A549 (cell line): ENCODE data around the gene TOM1L2. TPM values are rescaled to one million over a fixed set of nuclear protein-coding genes. Genes with fewer than 3 reads are reported as not detected.

Experiments
- ATAC-seq, 2 experiments: fragments of 200-7000 bp in 1 of 2; fragments of >200 bp in 1 of 2; cut with Nextera tagmentation in 1 of 2; cut with Tn5 transposase in 1 of 2; 3 replicates each; pipeline versions ENCODE4 v1.8.0 to v1.9.1; 2018 to 2020; ENCODE audit warnings: mild to moderate bottlenecking in 1 of 2, moderate library complexity in 1 of 2
- CTCF ChIA-PET: fragments of 300-600 bp; sonication (Branson Sonifier 250); formaldehyde crosslinking; extraction: SDS; loops from one replicate; lab custom pipeline; 2021; ENCODE audit warnings: antibody characterized with exemption, inconsistent platforms; lab: Yijun Ruan, JAX
- POLR2A ChIA-PET: fragments of 350-600 bp; formaldehyde crosslinking; extraction: SDS; loops from one replicate; lab custom pipeline; 2021; ENCODE audit warnings: antibody characterized with exemption, inconsistent platforms; lab: Yijun Ruan, JAX
- DNase-seq, 2 experiments: peaks; one replicate each; pipeline versions ENCODE4 v3.0.0 to v3.0.0-alpha.2; 2011 to 2016; ENCODE audit warnings: low read depth in 1 of 2, low spot score in 1 of 2
- FAIRE-seq: peaks from 2 replicates; lab custom pipeline; 2011; peaks lifted over from hg19 to GRCh38; lab: Jason Lieb, UNC
- H3K27ac ChIP-seq, 2 experiments: fragments of >200 bp; sonication (Bioruptor Twin); formaldehyde crosslinking; 3 replicates each; pipeline ENCODE4 v1.5.1; 2016 to 2017
- H3K4me1 ChIP-seq: fragments of >200 bp; sonication (Bioruptor Twin); formaldehyde crosslinking; 3 replicates; pipeline ENCODE4 v1.6.1; 2016
- H3K4me2 ChIP-seq: fragments of >200 bp; sonication (Bioruptor Twin); formaldehyde crosslinking; 3 replicates; pipeline ENCODE4 v1.6.1; 2016
- H3K4me3 ChIP-seq: fragments of >200 bp; sonication (Bioruptor Twin); formaldehyde crosslinking; 3 replicates; pipeline ENCODE4 v1.5.1; 2016
- H3K9me3 ChIP-seq: fragments of >200 bp; sonication (Bioruptor Twin); formaldehyde crosslinking; 3 replicates; pipeline ENCODE4 v1.6.1; 2016
- FOSL2 ChIP-seq, 2 experiments: fragments of 450-650 bp in 1 of 2; fragments of >200 bp in 1 of 2; sonication (Bioruptor Twin) in 1 of 2; formaldehyde crosslinking; IDR thresholded peaks; 2 replicates each; pipeline versions ENCODE4 v1.5.0 to v1.6.1; 2016 to 2020; ENCODE audit warnings: mild to moderate bottlenecking in 1 of 2, moderate library complexity in 1 of 2
- FOXS1 ChIP-seq: fragments of 250-450 bp; sonication (Bioruptor Pico); IDR thresholded peaks from 2 replicates; pipeline ENCODE4 v1.5.0; 2020; ENCODE audit warnings: mild to moderate bottlenecking, moderate library complexity
- HEYL ChIP-seq: fragments of 250-450 bp; sonication (Bioruptor Pico); IDR thresholded peaks from 2 replicates; pipeline ENCODE4 v1.8.0; 2021; ENCODE audit warnings: mild to moderate bottlenecking, moderate library complexity
- HOXA7 ChIP-seq: fragments of 250-450 bp; sonication (Bioruptor Pico); IDR thresholded peaks from 2 replicates; pipeline ENCODE4 v1.5.0; 2020; ENCODE audit warnings: mild to moderate bottlenecking, moderate library complexity
- HOXB13 ChIP-seq: fragments of 250-450 bp; sonication (Bioruptor Pico); IDR thresholded peaks from 2 replicates; pipeline ENCODE4 v1.5.0; 2020; ENCODE audit warnings: low read depth, mild to moderate bottlenecking, moderate library complexity
- MAFK ChIP-seq: fragments of 450-650 bp; IDR thresholded peaks from 2 replicates; pipeline ENCODE4 v1.6.1; 2014; ENCODE audit not compliant: partially characterized antibody
- PBX3 ChIP-seq: IDR thresholded peaks from 2 replicates; pipeline ENCODE4 v1.6.1; 2012
- PHF8 ChIP-seq: fragments of 200-600 bp; sonication (generic); IDR thresholded peaks from 2 replicates; pipeline ENCODE4 v1.6.1; 2016; ENCODE audit warnings: low read depth, mild to moderate bottlenecking, antibody characterized with exemption, moderate library complexity, borderline replicate concordance
- TFCP2L1 ChIP-seq: fragments of 250-450 bp; sonication (Bioruptor Pico); IDR thresholded peaks from 2 replicates; pipeline ENCODE4 v1.5.0; 2021; ENCODE audit warnings: mild to moderate bottlenecking
- ZFP36 ChIP-seq: fragments of 450-650 bp; IDR thresholded peaks from 2 replicates; pipeline ENCODE4 v1.6.1; 2014; ENCODE audit warnings: borderline replicate concordance; ENCODE audit not compliant: partially characterized antibody
- WGBS: methylation state at CpG from one replicate; pipeline ENCODE4 v1.1.6; 2017; ENCODE audit errors: missing lambda C conversion rate; 5-methylcytosine and 5-hydroxymethylcytosine counted together
- polyA plus RNA-seq, 4 experiments: library from polyadenylated mRNA; depleted of rRNA in 3 of 4; stranded (reverse); fragments of >200 nt; fragmentation: RNase III in 1 of 4; extraction: RNeasy Plus Mini Kit Qiagen cat#74134 plus additional on column Dnase treatment in 1 of 4; gene quantifications; 2 replicates in 3 of 4; 3 replicates in 1 of 4; pipeline ENCODE4 v1.2.3, GENCODE V29; 2011 to 2017
- TF ChIP-seq, protein P1 (sequence below): fragments of 150-350 bp; IDR thresholded peaks from 2 replicates; pipeline ENCODE4 v1.6.1; 2014; ENCODE audit warnings: low read depth, mild to moderate bottlenecking, low read length
- TF ChIP-seq, protein P2 (sequence below): IDR thresholded peaks from 2 replicates; pipeline ENCODE4 v1.6.1; 2012; ENCODE audit warnings: low read depth, borderline replicate concordance
- TF ChIP-seq, protein P3 (sequence below): fragments of 250-450 bp; sonication (Bioruptor Pico); IDR thresholded peaks from 2 replicates; pipeline ENCODE4 v1.5.0; 2020; ENCODE audit warnings: low read depth, mild to moderate bottlenecking, moderate library complexity

The TOM1L2 gene
- polyA plus RNA-seq, 2 of the 4 experiments (the other 2 are of a cell fraction) = 19.2 to 24.7 TPM

DNA sequence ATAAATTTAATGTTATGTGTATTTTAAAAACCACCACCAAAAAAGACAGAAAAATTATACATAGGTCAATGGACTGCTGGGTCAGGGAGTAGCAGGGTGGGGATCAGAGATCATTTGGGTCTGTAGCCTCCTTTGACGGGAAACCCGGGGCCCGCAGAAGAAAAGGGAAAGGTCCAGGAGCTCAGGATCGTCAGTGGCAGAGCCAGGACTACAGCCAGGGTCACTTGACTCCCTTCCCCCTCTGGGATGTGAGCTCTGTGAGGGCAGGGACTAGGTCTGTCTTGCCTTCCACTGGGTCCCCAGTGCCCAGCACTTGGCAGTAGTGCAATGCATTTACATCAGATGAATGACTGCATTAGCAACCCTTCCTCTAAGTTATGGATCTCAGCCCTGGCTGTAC lies 62.1 kb downstream of the TOM1L2 start:
- 75% methylated on average over 4 of the region's 4 CpGs for WGBS
- ChIA-PET POLR2A (no interaction called here), CTCF (interaction anchor here (0.9 to 2.2 kb wide), 8 partner anchors 9 to 123 kb away, joined by 3 to 13 read pairs (median 5); no protein-coding TSS in a partner anchor)
- TF ChIP-seq, protein P1, sequence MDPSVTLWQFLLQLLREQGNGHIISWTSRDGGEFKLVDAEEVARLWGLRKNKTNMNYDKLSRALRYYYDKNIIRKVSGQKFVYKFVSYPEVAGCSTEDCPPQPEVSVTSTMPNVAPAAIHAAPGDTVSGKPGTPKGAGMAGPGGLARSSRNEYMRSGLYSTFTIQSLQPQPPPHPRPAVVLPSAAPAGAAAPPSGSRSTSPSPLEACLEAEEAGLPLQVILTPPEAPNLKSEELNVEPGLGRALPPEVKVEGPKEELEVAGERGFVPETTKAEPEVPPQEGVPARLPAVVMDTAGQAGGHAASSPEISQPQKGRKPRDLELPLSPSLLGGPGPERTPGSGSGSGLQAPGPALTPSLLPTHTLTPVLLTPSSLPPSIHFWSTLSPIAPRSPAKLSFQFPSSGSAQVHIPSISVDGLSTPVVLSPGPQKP = no peak
- TF ChIP-seq TFCP2L1 (no peak), ZFP36 (no peak), PBX3 (no peak), HOXA7 (CRISPR knock-in tag) (no peak), HOXB13 (CRISPR knock-in tag) (no peak), HEYL (no peak)
- TF ChIP-seq, protein P2, sequence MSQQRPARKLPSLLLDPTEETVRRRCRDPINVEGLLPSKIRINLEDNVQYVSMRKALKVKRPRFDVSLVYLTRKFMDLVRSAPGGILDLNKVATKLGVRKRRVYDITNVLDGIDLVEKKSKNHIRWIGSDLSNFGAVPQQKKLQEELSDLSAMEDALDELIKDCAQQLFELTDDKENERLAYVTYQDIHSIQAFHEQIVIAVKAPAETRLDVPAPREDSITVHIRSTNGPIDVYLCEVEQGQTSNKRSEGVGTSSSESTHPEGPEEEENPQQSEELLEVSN = no peak
- Histone ChIP-seq H3K4me3 (no peak overlapping the region), H3K27ac (peak overlapping the region in 1 of 2 experiments; percentile 13; a peak in 1 of 6 replicates), H3K4me1 (peaks cover 21% of the 10 kb centered on the region), H3K4me2 (no peak overlapping the region), H3K9me3 (no peaks in the 10 kb centered on the region)
- ATAC-seq (no peak), DNase-seq (no peak), FAIRE-seq (no peak)

DNA sequence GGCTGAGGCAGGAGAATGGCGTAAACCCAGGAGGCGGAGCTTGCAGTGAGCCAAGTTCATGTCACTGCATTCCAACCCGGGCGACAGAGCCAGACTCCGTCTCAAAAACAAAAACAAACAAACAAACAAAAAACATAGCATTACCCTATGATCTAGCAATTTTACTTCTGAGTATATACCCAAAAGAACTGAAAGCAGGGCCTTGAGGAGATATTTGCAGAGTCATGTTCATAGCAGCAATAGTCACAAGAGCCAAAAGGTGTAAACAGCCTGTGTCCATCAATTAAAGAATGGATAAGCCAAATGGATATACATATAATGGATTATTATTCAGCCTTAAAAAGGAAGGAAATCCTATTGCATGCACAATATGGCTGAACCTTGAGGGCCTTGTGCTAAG lies 63.1 kb downstream of the TOM1L2 start:
- peak overlapping the region in 1 of 2 experiments; percentile 20; a peak in 1 of 6 replicates for H3K27ac ChIP-seq
- 95% methylated on average over 5 of the region's 5 CpGs for WGBS

DNA sequence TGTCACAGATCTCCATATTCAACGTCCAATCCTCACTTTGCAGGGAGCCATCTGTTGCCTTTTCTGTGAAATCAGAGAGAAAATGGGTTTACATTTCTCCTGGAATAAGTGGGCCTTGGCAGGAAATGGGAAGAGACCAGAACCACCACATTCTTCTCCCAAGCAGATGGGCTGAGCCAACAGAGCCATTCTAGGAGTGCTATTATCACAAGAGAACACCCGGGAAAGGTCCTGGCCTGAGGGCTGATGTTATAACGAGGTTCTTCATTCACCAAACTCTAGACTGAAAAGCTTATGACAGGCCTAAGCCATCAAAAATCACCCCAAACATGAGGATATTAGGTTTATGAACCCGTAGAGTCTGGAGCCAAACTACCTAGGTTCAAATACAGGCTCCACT lies 64.7 kb downstream of the TOM1L2 start:
- ATAC-seq = no peak
- no peaks in the 10 kb centered on the region for H3K9me3 ChIP-seq
- WGBS = 92% methylated on average over 4 of the region's 4 CpGs
- ChIA-PET POLR2A (interaction anchor here (1.1 kb wide), 1 partner anchor 28 kb away, joined by 3 read pairs; no protein-coding TSS in a partner anchor), CTCF (interaction anchor here (1.3 to 3.2 kb wide), 5 partner anchors 9 to 37 kb away, joined by 3 to 26 read pairs (median 7); no protein-coding TSS in a partner anchor)
- H3K4me1 ChIP-seq = peaks cover 9% of the 10 kb centered on the region
- no peak overlapping the region for H3K4me2 ChIP-seq
- TF ChIP-seq HOXB13 (CRISPR knock-in tag) (no peak), PHF8 (no peak), FOSL2 (IDR thresholded peaks at IDR 0.05) (no peak), FOSL2 (CRISPR knock-in tag; IDR thresholded peaks at IDR 0.05) (no peak)
- TF ChIP-seq, protein P3, sequence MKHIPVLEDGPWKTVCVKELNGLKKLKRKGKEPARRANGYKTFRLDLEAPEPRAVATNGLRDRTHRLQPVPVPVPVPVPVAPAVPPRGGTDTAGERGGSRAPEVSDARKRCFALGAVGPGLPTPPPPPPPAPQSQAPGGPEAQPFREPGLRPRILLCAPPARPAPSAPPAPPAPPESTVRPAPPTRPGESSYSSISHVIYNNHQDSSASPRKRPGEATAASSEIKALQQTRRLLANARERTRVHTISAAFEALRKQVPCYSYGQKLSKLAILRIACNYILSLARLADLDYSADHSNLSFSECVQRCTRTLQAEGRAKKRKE (CRISPR knock-in tag) = no peak
- TF ChIP-seq, protein P2 = no peak
- no peak for DNase-seq
- no peak for FAIRE-seq
- no peak overlapping the region for H3K27ac ChIP-seq
- no peak overlapping the region for H3K4me3 ChIP-seq

More for the DNA sequence above, 63.1 kb downstream of the TOM1L2 start:
- ATAC-seq = no peak
- no peak for FAIRE-seq
- H3K4me2 ChIP-seq = no peak overlapping the region
- no peak for TF ChIP-seq HEYL
- TF ChIP-seq FOXS1 (CRISPR knock-in tag) = no peak
- peak; percentile 11 for TF ChIP-seq MAFK
- no peak for TF ChIP-seq HOXA7 (CRISPR knock-in tag)
- H3K4me1 ChIP-seq = peaks cover 11% of the 10 kb centered on the region
- H3K4me3 ChIP-seq = no peak overlapping the region
- ChIA-PET CTCF (interaction anchor here (0.9 to 3.2 kb wide), 5 partner anchors 8 to 115 kb away, joined by 3 to 26 read pairs (median 8); no protein-coding TSS in a partner anchor), POLR2A (no interaction called here)
- no peaks in the 10 kb centered on the region for H3K9me3 ChIP-seq
- no peak for DNase-seq
